Left lung (tissue), 10 donors: ENCODE data around the gene RELB. TPM values are rescaled to one million over a fixed set of nuclear protein-coding genes. Genes with fewer than 3 reads are reported as not detected.

Source experiments
- ATAC-seq: fragments of 200-7000 bp; cut with Tn5 transposase; one replicate; pipeline ENCODE4 v1.9.1; 2020; ENCODE audit warnings: moderate library complexity
- DNase-seq, 4 donors: peaks; one replicate each; pipeline ENCODE4 v3.0.0-alpha.2; 2013 to 2020
- H3K27ac ChIP-seq, 2 donors: fragments of 200-600 bp; sonication (generic) in 1 of 2; one replicate each; pipeline versions ENCODE4 v1.5.0 to v1.8.0; 2020 to 2021
- H3K27me3 ChIP-seq, 2 donors: fragments of 200-600 bp; sonication (generic) in 1 of 2; one replicate each; pipeline versions ENCODE4 v1.5.0 to v1.8.0; 2020 to 2021
- H3K36me3 ChIP-seq, 2 donors: fragments of 200-600 bp; sonication (generic) in 1 of 2; one replicate each; pipeline versions ENCODE4 v1.5.0 to v1.8.0; 2020 to 2021
- H3K4me1 ChIP-seq, 2 donors: fragments of 200-600 bp; one replicate each; pipeline ENCODE4 v1.8.0; 2021
- H3K4me3 ChIP-seq, 2 donors: fragments of 200-600 bp; sonication (generic) in 1 of 2; one replicate each; pipeline versions ENCODE4 v1.5.0 to v1.8.0; 2020 to 2021; ENCODE audit warnings: mild to moderate bottlenecking in 1 of 2
- H3K9me3 ChIP-seq, 2 donors: fragments of 200-600 bp; sonication (generic) in 1 of 2; one replicate each; pipeline versions ENCODE4 v1.5.0 to v1.8.0; 2020 to 2021
- CTCF ChIP-seq, 2 donors: fragments of 200-600 bp; sonication (generic) in 1 of 2; IDR thresholded peaks; one replicate each; pipeline versions ENCODE4 v1.5.0 to v1.8.0; 2021; ENCODE audit warnings: antibody characterized with exemption in 2 of 2
- intact Hi-C, 2 donors: fragments of 100-400 bp; cut with DNase I; formaldehyde crosslinking; loops; one replicate each; pipeline versions ENCODE4 v1.11.2 to v1.14.2; 2022
- polyA plus RNA-seq, 6 donors: library from polyadenylated mRNA; unstranded; fragments of 120-200 nt; gene quantifications; one replicate each; pipeline ENCODE4 v1.2.1, GENCODE V29; 2013; ENCODE audit not compliant: insufficient read length in 6 of 6
- total RNA-seq, 2 donors: library from RNA; stranded (reverse); fragmentation: NEBNext Ultra II Directional; extraction: Animal tissue kit (Norgen Biotek cat#: 25700); gene quantifications; one replicate each; pipeline ENCODE4 v1.2.1, GENCODE V29; 2021
- donor health status: DM: no; HTN: yes; CAD: no.
- donor health status: DM: no; HTN: no; CAD: no.

RELB gene
- total and polyA plus RNA-seq, 8 donors: 3.7 to 18.7 (median 5.6) TPM

DNA sequence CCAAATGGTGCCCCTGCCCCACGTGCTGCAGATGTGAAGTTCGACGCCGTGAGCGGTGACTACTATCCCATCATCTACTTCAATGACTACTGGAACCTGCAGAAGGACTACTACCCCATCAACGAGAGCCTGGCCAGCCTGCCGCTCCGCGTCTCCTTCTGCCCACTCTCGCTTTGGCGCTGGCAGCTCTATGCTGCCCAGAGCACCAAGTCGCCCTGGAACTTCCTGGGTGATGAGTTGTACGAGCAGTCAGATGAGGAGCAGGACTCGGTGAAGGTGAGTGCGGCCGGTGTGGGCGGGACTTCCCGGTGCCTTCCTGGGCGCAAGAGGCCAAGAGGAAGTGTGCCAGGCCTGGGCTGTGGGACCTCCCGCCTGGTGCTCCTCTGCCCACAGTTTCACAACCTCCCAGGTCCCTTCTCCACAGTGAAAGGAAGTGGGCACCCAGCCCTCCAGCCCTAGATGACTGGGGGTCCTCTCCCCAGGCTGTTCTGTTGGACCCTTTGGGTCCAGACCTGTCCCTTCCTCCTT lies 14.1 kb upstream of the RELB start:
- TF ChIP-seq CTCF (IDR thresholded peaks at IDR 0.05): no peak
- no peak for DNase-seq
- no peak for ATAC-seq
- no peaks in the 10 kb centered on the region for H3K4me1 ChIP-seq
- H3K9me3 ChIP-seq: no peaks in the 10 kb centered on the region
- no peak overlapping the region for H3K4me3 ChIP-seq
- H3K27ac ChIP-seq: no peak overlapping the region
- peaks cover 0 to 96% of the 10 kb centered on the region in 2 donors for H3K36me3 ChIP-seq
- no peaks in the 10 kb centered on the region for H3K27me3 ChIP-seq
- intact Hi-C loops: no loop called here

- ATAC-seq: no peak
- no peak for TF ChIP-seq CTCF (IDR thresholded peaks at IDR 0.05)
- Histone ChIP-seq H3K4me3 (no peak overlapping the region), H3K27ac (no peak overlapping the region), H3K9me3 (no peaks in the 10 kb centered on the region), H3K27me3 (no peaks in the 10 kb centered on the region), H3K4me1 (no peaks in the 10 kb centered on the region), H3K36me3 (peaks cover 0 to 96% of the 10 kb centered on the region in 2 donors)
- intact Hi-C loops: no loop called here
- DNase-seq: no peak
Observed at GRCh38 chr19:44988273-44988672, 13.0 kb upstream of the RELB start.

GRCh38 chr19:44988896-44989556 lies 12.2 kb upstream of the RELB start:
- DNase-seq (peak in 3 of 4 donors; percentile 41 to 87 (median 51)), ATAC-seq (peak; percentile 57)
- peak; percentile 18 to 50 for TF ChIP-seq CTCF (IDR thresholded peaks at IDR 0.05)
- H3K36me3 ChIP-seq: peaks cover 0 to 100% of the 10 kb centered on the region in 2 donors
- no peak overlapping the region for H3K27ac ChIP-seq
- H3K27me3 ChIP-seq: no peaks in the 10 kb centered on the region
- H3K4me3 ChIP-seq: no peak overlapping the region
- H3K4me1 ChIP-seq: no peaks in the 10 kb centered on the region
- intact Hi-C loops: no loop called here
- no peaks in the 10 kb centered on the region for H3K9me3 ChIP-seq

DNA sequence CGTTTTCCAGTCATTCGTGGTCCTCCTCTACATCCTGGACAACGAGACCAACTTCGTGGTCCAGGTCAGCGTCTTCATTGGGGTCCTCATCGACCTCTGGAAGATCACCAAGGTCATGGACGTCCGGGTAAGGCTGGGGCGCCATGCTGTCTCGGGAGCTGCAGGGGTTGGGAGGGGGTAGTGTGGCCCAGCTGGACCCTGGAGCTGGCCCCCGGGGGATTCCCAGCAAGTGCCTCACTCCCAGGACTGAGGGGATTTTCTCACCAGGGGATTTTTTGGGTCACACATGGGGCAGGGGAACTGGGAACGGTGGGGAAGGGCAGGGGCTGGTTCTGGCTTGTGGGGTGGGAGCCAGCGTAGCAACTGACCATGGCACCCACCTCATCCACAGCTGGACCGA lies 10.8 kb upstream of the RELB start:
- ATAC-seq (no peak), DNase-seq (no peak)
- no peak for TF ChIP-seq CTCF (IDR thresholded peaks at IDR 0.05)
- Histone ChIP-seq H3K9me3 (no peaks in the 10 kb centered on the region), H3K27me3 (no peaks in the 10 kb centered on the region), H3K4me1 (no peaks in the 10 kb centered on the region), H3K4me3 (no peak overlapping the region), H3K27ac (no peak overlapping the region), H3K36me3 (peaks cover 0 to 88% of the 10 kb centered on the region in 2 donors)
- intact Hi-C loops: no loop called here

- no peaks in the 10 kb centered on the region for H3K9me3 ChIP-seq
- no peak for DNase-seq
- TF ChIP-seq CTCF (IDR thresholded peaks at IDR 0.05): no peak
- no peak overlapping the region for H3K27ac ChIP-seq
- H3K4me1 ChIP-seq: no peaks in the 10 kb centered on the region
- ATAC-seq: no peak
- no peaks in the 10 kb centered on the region for H3K27me3 ChIP-seq
- no peak overlapping the region for H3K4me3 ChIP-seq
- intact Hi-C loops: no loop called here
- peaks cover 0 to 83% of the 10 kb centered on the region in 2 donors for H3K36me3 ChIP-seq
Observed at GRCh38 chr19:44990966-44991365, 10.3 kb upstream of the RELB start.
